K562 (cell line): ENCODE results near the gene NDOR1.
"Not testable (repeated sequence)": the region's sequence is repeated elsewhere in the genome, so short reads cannot be mapped to it uniquely, and the experiment has no call there.

Experiments
- EP300 ChIP-seq: IDR thresholded peaks from 2 replicates; pipeline ENCODE4 v1.6.1; 2012; ENCODE audit warnings: low read length, improper control_type of control experiment
- ZNF780A ChIP-seq: fragments of 250-450 bp; sonication (Bioruptor Pico); IDR thresholded peaks from 2 replicates; pipeline ENCODE4 v1.5.0; 2021; ENCODE audit warnings: mild to moderate bottlenecking

DNA sequence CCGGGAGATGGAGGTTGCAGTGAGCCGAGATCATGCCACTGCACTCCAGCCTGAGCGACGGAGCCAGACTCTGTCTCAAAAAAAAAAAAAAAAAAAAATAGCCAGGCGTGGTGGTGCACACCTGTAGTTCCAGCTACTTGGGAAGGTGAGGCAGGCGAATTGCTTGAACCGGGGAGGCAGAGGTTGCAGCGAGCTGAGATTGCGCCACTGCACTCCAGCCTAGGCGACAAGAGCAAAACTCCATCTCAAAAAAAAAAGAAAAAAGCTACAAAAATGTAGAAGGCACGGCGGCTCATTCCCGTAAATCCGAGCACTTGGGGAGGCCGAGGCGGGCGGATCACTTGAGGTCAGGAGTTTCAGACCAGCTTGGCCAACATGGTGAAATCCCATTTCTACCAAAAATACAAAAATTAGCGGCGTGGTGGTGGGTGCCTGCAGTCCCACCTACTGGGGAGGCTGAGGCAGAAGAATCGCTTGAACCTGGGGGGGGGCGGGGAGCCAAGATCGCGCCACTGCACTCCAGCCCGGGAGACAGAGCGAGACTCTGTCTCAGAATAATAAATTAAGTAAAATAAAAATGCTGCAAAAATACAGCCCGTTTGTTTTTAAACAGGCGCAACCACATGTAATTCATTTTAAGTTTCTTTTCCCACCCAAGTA is 34.2 kb downstream of the NDOR1 start:
- TF ChIP-seq ZNF780A (CRISPR knock-in tag); EP300: not testable (repeated sequence)
